Neural cell (in vitro differentiated cells): ENCODE measurements around the gene SNURF. TPM values are rescaled to one million over a fixed set of nuclear protein-coding genes. Genes with fewer than 3 reads are reported as not detected.
"Not testable (repeated sequence)": the region's sequence is repeated elsewhere in the genome, so short reads cannot be mapped to it uniquely, and the experiment has no call there.

Experiments
- H2AFZ ChIP-seq: fragments of 200-600, 300-800 bp; sonication (generic), shearing (Covaris generic); 2 replicates; pipeline ENCODE4 v1.6.0; 2014; ENCODE audit warnings: low read depth, mild to moderate bottlenecking, antibody characterized with exemption, low read length, moderate library complexity
- H3F3A ChIP-seq: fragments of 200-600 bp; shearing (Covaris generic); 2 replicates; pipeline ENCODE4 v1.6.1; 2016; ENCODE audit warnings: mild to moderate bottlenecking, moderate library complexity, mixed read lengths, antibody characterized with exemption, low read length; ENCODE audit not compliant: insufficient read depth, poor library complexity, severe bottlenecking
- H3K27ac ChIP-seq: fragments of 200-600, 300-800 bp; sonication (generic), shearing (Covaris generic); 2 replicates; pipeline ENCODE4 v1.5.1; 2014; ENCODE audit warnings: mild to moderate bottlenecking, low read length, moderate library complexity
- H3K27me3 ChIP-seq: fragments of 300-800, 200-600 bp; sonication (generic), shearing (Covaris generic); 2 replicates; pipeline ENCODE4 v1.6.0; 2014; ENCODE audit warnings: mild to moderate bottlenecking, low read depth, low read length, moderate library complexity; ENCODE audit not compliant: insufficient read depth
- H3K36me3 ChIP-seq: fragments of 300-800, 200-600 bp; sonication (generic), shearing (Covaris generic); 2 replicates; pipeline ENCODE4 v1.5.1; 2014; ENCODE audit warnings: mild to moderate bottlenecking, antibody characterized with exemption, low read length, moderate library complexity; ENCODE audit not compliant: insufficient read depth
- H3K4me2 ChIP-seq: fragments of 300-800, 200-600 bp; sonication (generic), shearing (Covaris generic); 2 replicates; pipeline ENCODE4 v1.6.0; 2014; ENCODE audit warnings: mild to moderate bottlenecking, low read length
- H3K4me3 ChIP-seq: fragments of 300-800, 200-600 bp; sonication (generic), shearing (Covaris generic); 2 replicates; pipeline ENCODE4 v1.5.1; 2014; ENCODE audit warnings: mild to moderate bottlenecking, low read length, moderate library complexity
- H3K79me2 ChIP-seq: fragments of 200-600 bp; shearing (Covaris generic); replicated peaks from 2 replicates; pipeline ENCODE4 v1.6.0; 2014; ENCODE audit warnings: mild to moderate bottlenecking, low read length, moderate library complexity; ENCODE audit not compliant: insufficient read depth
- H3K9ac ChIP-seq: fragments of 300-800, 200-600 bp; sonication (generic), shearing (Covaris generic); 2 replicates; pipeline ENCODE4 v1.6.1; 2016; ENCODE audit warnings: mild to moderate bottlenecking, low read length, mixed read lengths
- H3K9me2 ChIP-seq: fragments of 200-600 bp; shearing (Covaris generic); 2 replicates; pipeline ENCODE4 v1.6.1; 2016; ENCODE audit warnings: mild to moderate bottlenecking, low read length, mixed read lengths; ENCODE audit not compliant: insufficient read depth
- H3K9me3 ChIP-seq: fragments of 200-600, 300-800 bp; sonication (generic), shearing (Covaris generic); 2 replicates; pipeline ENCODE4 v1.6.1; 2016; ENCODE audit warnings: mild to moderate bottlenecking, mixed run types, low read length, moderate library complexity, mixed read lengths
- H4K20me1 ChIP-seq: fragments of 200-600 bp; shearing (Covaris generic); 2 replicates; pipeline ENCODE4 v1.6.1; 2016; ENCODE audit warnings: mild to moderate bottlenecking, mixed run types; ENCODE audit not compliant: insufficient read depth
- CTCF ChIP-seq: fragments of 450-650 bp; IDR thresholded peaks from 2 replicates; pipeline ENCODE4 v1.5.1; 2014; ENCODE audit warnings: antibody characterized with exemption, mild to moderate bottlenecking, moderate library complexity; ENCODE audit not compliant: poor library complexity, severe bottlenecking
- EP300 ChIP-seq: fragments of 450-650 bp; conservative IDR thresholded peaks from 2 replicates; pipeline ENCODE4 v1.6.1; 2014; ENCODE audit warnings: antibody characterized with exemption, mild to moderate bottlenecking, moderate library complexity; ENCODE audit not compliant: poor library complexity, severe bottlenecking
- EZH2 ChIP-seq: fragments of 200-600, 300-800 bp; shearing (Covaris generic), sonication (generic); IDR thresholded peaks from 2 replicates; pipeline ENCODE4 v1.6.1; 2014; ENCODE audit warnings: antibody characterized with exemption, low read length, borderline replicate concordance, mild to moderate bottlenecking; ENCODE audit not compliant: insufficient read depth, poor library complexity, severe bottlenecking
- MXI1 ChIP-seq: fragments of 450-650 bp; conservative IDR thresholded peaks from 2 replicates; pipeline ENCODE4 v1.6.1; 2014; ENCODE audit warnings: antibody characterized with exemption, mild to moderate bottlenecking; ENCODE audit not compliant: poor library complexity, severe bottlenecking
- POLR2AphosphoS5 ChIP-seq: IDR thresholded peaks from 2 replicates; pipeline ENCODE4 v1.6.1; 2012
- RAD21 ChIP-seq: fragments of 450-650 bp; conservative IDR thresholded peaks from 2 replicates; pipeline ENCODE4 v1.6.1; 2014; ENCODE audit warnings: antibody characterized with exemption, mild to moderate bottlenecking, moderate library complexity
- SMC3 ChIP-seq: fragments of 450-650 bp; conservative IDR thresholded peaks from 2 replicates; pipeline ENCODE4 v1.6.1; 2014; ENCODE audit warnings: antibody characterized with exemption, mild to moderate bottlenecking, moderate library complexity; ENCODE audit not compliant: poor library complexity
- TAF1 ChIP-seq: IDR thresholded peaks from 2 replicates; pipeline ENCODE4 v1.6.1; 2012; ENCODE audit warnings: low read depth
- polyA plus RNA-seq: library from polyadenylated mRNA; depleted of rRNA; stranded (reverse); fragments of >200 nt; gene quantifications from 2 replicates; pipeline ENCODE4 v1.2.3, GENCODE V29; 2014
- TF ChIP-seq, protein P1 (sequence below): IDR thresholded peaks from 2 replicates; pipeline ENCODE4 v1.6.1; 2012; ENCODE audit warnings: borderline replicate concordance

The SNURF gene
- polyA plus RNA-seq, 1 donor from 2014 or later = 15.1 TPM

GRCh38 chr15:24933716-24934115, 21.1 kb upstream of the SNURF start:
- Histone ChIP-seq H3K9me2 (no peaks in the 10 kb centered on the region), H4K20me1 (no peaks in the 10 kb centered on the region)
- TF ChIP-seq CTCF (no peak), TAF1 (no peak), SMC3 (no peak), MXI1 (no peak), EP300 (no peak), POLR2AphosphoS5 (no peak), EZH2 (no peak), RAD21 (no peak)
- TF ChIP-seq, protein P1, sequence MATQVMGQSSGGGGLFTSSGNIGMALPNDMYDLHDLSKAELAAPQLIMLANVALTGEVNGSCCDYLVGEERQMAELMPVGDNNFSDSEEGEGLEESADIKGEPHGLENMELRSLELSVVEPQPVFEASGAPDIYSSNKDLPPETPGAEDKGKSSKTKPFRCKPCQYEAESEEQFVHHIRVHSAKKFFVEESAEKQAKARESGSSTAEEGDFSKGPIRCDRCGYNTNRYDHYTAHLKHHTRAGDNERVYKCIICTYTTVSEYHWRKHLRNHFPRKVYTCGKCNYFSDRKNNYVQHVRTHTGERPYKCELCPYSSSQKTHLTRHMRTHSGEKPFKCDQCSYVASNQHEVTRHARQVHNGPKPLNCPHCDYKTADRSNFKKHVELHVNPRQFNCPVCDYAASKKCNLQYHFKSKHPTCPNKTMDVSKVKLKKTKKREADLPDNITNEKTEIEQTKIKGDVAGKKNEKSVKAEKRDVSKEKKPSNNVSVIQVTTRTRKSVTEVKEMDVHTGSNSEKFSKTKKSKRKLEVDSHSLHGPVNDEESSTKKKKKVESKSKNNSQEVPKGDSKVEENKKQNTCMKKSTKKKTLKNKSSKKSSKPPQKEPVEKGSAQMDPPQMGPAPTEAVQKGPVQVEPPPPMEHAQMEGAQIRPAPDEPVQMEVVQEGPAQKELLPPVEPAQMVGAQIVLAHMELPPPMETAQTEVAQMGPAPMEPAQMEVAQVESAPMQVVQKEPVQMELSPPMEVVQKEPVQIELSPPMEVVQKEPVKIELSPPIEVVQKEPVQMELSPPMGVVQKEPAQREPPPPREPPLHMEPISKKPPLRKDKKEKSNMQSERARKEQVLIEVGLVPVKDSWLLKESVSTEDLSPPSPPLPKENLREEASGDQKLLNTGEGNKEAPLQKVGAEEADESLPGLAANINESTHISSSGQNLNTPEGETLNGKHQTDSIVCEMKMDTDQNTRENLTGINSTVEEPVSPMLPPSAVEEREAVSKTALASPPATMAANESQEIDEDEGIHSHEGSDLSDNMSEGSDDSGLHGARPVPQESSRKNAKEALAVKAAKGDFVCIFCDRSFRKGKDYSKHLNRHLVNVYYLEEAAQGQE = no peak

GRCh38 chr15:24938224-24938623, 16.6 kb upstream of the SNURF start:
- not testable (repeated sequence) for H3K9me2 ChIP-seq, H3K27me3 ChIP-seq, H3K9me3 ChIP-seq, H4K20me1 ChIP-seq, H3K4me3 ChIP-seq, H2AFZ ChIP-seq, H3F3A ChIP-seq, H3K36me3 ChIP-seq, H3K27ac ChIP-seq, H3K9ac ChIP-seq, H3K79me2 ChIP-seq, H3K4me2 ChIP-seq

More at GRCh38 chr15:24933716-24934115, 21.1 kb upstream of the SNURF start:
- no peaks in the 10 kb centered on the region for H3K9me3 ChIP-seq
- no peaks in the 10 kb centered on the region for H3K27me3 ChIP-seq
- no peaks in the 10 kb centered on the region for H3K36me3 ChIP-seq
- no peaks in the 10 kb centered on the region for H3K79me2 ChIP-seq
- no peak overlapping the region for H3K4me3 ChIP-seq
- H2AFZ ChIP-seq = no peak overlapping the region
- no peaks in the 10 kb centered on the region for H3F3A ChIP-seq
- H3K27ac ChIP-seq = no peak overlapping the region
- no peak overlapping the region for H3K4me2 ChIP-seq
- no peak overlapping the region for H3K9ac ChIP-seq

- Histone ChIP-seq H3K9me2 (no peaks in the 10 kb centered on the region), H3K4me3 (no peak overlapping the region), H3K27me3 (no peaks in the 10 kb centered on the region), H3K4me2 (no peak overlapping the region), H3K9ac (no peak overlapping the region), H3K36me3 (no peaks in the 10 kb centered on the region), H3K9me3 (no peaks in the 10 kb centered on the region), H2AFZ (no peak overlapping the region), H3K27ac (no peak overlapping the region), H3F3A (no peaks in the 10 kb centered on the region), H4K20me1 (no peaks in the 10 kb centered on the region), H3K79me2 (no peaks in the 10 kb centered on the region)
- TF ChIP-seq EZH2 = no peak
- TF ChIP-seq TAF1 = no peak
- TF ChIP-seq SMC3 = no peak
- TF ChIP-seq POLR2AphosphoS5 = no peak
- TF ChIP-seq RAD21 = no peak
- no peak for TF ChIP-seq CTCF
Observed at GRCh38 chr15:24940236-24940635, 14.6 kb upstream of the SNURF start.
